ENCODE data around the gene TPK1.

Gene TPK1

DNA sequence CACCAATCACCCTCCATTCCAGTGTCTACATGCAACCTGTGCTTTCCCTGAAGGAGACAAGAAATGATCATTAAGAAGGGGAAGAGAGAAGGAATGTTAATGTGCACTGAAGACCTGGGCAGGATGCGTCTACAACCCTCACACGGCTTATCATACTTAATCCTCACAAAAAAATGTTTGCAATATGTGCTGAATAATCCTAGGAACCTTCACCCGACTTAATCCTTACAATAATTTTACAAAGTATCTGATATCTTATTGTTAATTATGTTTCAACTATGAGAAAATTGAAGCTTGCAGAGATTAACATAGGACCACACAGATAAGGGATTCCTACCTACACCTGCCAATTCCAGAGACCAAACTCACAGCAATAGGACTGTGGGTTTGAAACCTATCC, 287.3 kb downstream of the TPK1 start:
- no peaks in the 10 kb centered on the region for H3K36me3 ChIP-seq (ENCODE audit: insufficient read depth, low read length)
- no peaks in the 10 kb centered on the region for H3K27me3 ChIP-seq (ENCODE audit: insufficient read depth, low read length)
- H3K27ac ChIP-seq (ENCODE audit: low read depth, low read length, poor library complexity, severe bottlenecking): no peak overlapping the region
- no peak overlapping the region for H3K4me3 ChIP-seq (ENCODE audit: low read depth, low read length, poor library complexity, severe bottlenecking)
- no peaks in the 10 kb centered on the region for H3K79me2 ChIP-seq (ENCODE audit: insufficient read depth, low read length)
- H3K9ac ChIP-seq (ENCODE audit: low read length): no peak overlapping the region
- no peaks in the 10 kb centered on the region for H3K4me1 ChIP-seq (ENCODE audit: insufficient read depth, low read length, severe bottlenecking)
- no peaks in the 10 kb centered on the region for H3F3A ChIP-seq (ENCODE audit: insufficient read depth, low read length)
- no peak for TF ChIP-seq EZH2 (IDR thresholded peaks at IDR 0.05; ENCODE audit: borderline replicate concordance, low read length)
- TF ChIP-seq, protein P1, sequence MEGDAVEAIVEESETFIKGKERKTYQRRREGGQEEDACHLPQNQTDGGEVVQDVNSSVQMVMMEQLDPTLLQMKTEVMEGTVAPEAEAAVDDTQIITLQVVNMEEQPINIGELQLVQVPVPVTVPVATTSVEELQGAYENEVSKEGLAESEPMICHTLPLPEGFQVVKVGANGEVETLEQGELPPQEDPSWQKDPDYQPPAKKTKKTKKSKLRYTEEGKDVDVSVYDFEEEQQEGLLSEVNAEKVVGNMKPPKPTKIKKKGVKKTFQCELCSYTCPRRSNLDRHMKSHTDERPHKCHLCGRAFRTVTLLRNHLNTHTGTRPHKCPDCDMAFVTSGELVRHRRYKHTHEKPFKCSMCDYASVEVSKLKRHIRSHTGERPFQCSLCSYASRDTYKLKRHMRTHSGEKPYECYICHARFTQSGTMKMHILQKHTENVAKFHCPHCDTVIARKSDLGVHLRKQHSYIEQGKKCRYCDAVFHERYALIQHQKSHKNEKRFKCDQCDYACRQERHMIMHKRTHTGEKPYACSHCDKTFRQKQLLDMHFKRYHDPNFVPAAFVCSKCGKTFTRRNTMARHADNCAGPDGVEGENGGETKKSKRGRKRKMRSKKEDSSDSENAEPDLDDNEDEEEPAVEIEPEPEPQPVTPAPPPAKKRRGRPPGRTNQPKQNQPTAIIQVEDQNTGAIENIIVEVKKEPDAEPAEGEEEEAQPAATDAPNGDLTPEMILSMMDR (IDR thresholded peaks at IDR 0.05; ENCODE audit: low read length): no peak
- no peaks in the 10 kb centered on the region for H3K9me3 ChIP-seq (ENCODE audit: low read length)
- no peaks in the 10 kb centered on the region for H3K9me2 ChIP-seq (ENCODE audit: low read depth, low read length)
- H3K4me2 ChIP-seq (ENCODE audit: low read length): no peak overlapping the region
- H4K20me1 ChIP-seq (ENCODE audit: insufficient read depth, low read length): no peaks in the 10 kb centered on the region
- no peak overlapping the region for H2AFZ ChIP-seq (ENCODE audit: low read length)

DNA sequence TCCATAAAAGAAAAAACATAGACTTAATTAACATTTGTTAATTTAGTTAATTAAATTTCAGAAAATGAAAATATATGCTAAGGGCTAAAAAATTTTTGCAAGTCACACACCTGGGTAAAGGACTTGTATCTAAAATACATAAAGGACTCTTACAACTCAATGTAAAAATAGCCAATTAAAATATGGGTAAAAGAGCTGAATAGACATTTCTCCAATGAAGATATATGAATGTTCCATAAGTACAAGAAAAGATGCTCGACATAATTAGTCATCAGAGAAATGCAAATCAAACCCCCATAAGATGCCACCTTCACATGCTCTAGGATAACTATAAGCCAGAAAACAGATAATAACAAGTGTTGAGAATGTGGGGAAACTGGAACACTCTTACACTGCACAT, 288.0 kb downstream of the TPK1 start:
- Histone ChIP-seq H3K9me2 (ENCODE audit: low read depth, low read length) (no peaks in the 10 kb centered on the region), H3K4me1 (ENCODE audit: insufficient read depth, low read length, severe bottlenecking) (no peaks in the 10 kb centered on the region), H3K79me2 (ENCODE audit: insufficient read depth, low read length) (no peaks in the 10 kb centered on the region), H2AFZ (ENCODE audit: low read length) (no peak overlapping the region), H3K4me2 (ENCODE audit: low read length) (no peak overlapping the region), H3K9ac (ENCODE audit: low read length) (no peak overlapping the region), H3F3A (ENCODE audit: insufficient read depth, low read length) (no peaks in the 10 kb centered on the region), H3K27me3 (ENCODE audit: insufficient read depth, low read length) (no peaks in the 10 kb centered on the region), H3K4me3 (ENCODE audit: low read depth, low read length, poor library complexity, severe bottlenecking) (no peak overlapping the region), H3K27ac (ENCODE audit: low read depth, low read length, poor library complexity, severe bottlenecking) (no peak overlapping the region), H4K20me1 (ENCODE audit: insufficient read depth, low read length) (no peaks in the 10 kb centered on the region), H3K36me3 (ENCODE audit: insufficient read depth, low read length) (no peaks in the 10 kb centered on the region), H3K9me3 (ENCODE audit: low read length) (no peaks in the 10 kb centered on the region)
- no peak for TF ChIP-seq EZH2 (IDR thresholded peaks at IDR 0.05; ENCODE audit: borderline replicate concordance, low read length)
- TF ChIP-seq, protein P1 (IDR thresholded peaks at IDR 0.05; ENCODE audit: low read length): no peak

- no peak overlapping the region for H3K9ac ChIP-seq (ENCODE audit: low read length)
- no peaks in the 10 kb centered on the region for H3K27me3 ChIP-seq (ENCODE audit: insufficient read depth, low read length)
- H3K27ac ChIP-seq (ENCODE audit: low read depth, low read length, poor library complexity, severe bottlenecking): no peak overlapping the region
These were observed 289.1 kb downstream of the TPK1 start for GRCh38 chr7:144546782-144547181.

More at GRCh38 chr7:144546782-144547181, 289.1 kb downstream of the TPK1 start:
- Histone ChIP-seq H3F3A (ENCODE audit: insufficient read depth, low read length) (no peaks in the 10 kb centered on the region), H3K36me3 (ENCODE audit: insufficient read depth, low read length) (no peaks in the 10 kb centered on the region), H3K9me2 (ENCODE audit: low read depth, low read length) (no peaks in the 10 kb centered on the region), H3K9me3 (ENCODE audit: low read length) (no peaks in the 10 kb centered on the region), H3K4me2 (ENCODE audit: low read length) (no peak overlapping the region), H3K4me1 (ENCODE audit: insufficient read depth, low read length, severe bottlenecking) (no peaks in the 10 kb centered on the region), H3K4me3 (ENCODE audit: low read depth, low read length, poor library complexity, severe bottlenecking) (no peak overlapping the region), H4K20me1 (ENCODE audit: insufficient read depth, low read length) (no peaks in the 10 kb centered on the region), H3K79me2 (ENCODE audit: insufficient read depth, low read length) (no peaks in the 10 kb centered on the region), H2AFZ (ENCODE audit: low read length) (no peak overlapping the region)
- TF ChIP-seq, protein P1 (IDR thresholded peaks at IDR 0.05; ENCODE audit: low read length): no peak
- TF ChIP-seq EZH2 (IDR thresholded peaks at IDR 0.05; ENCODE audit: borderline replicate concordance, low read length): no peak

Measured in OCI-LY1 (cell line).